ENCODE results near the gene ZSCAN22.

GRCh38 chr19:58387338-58388174, 60.8 kb downstream of the ZSCAN22 start:
- peak; percentile 74 for TF ChIP-seq POLR2A (IDR thresholded peaks at IDR 0.05; ENCODE audit: low read length)
- no peak for TF ChIP-seq GATA1 (IDR thresholded peaks at IDR 0.05; ENCODE audit: low read depth, low read length)

Data from erythroblast (primary cell).